ENCODE results near the gene CSMD2. TPM values are rescaled to one million over a fixed set of nuclear protein-coding genes. Genes with fewer than 3 reads are reported as not detected.

CSMD2 gene
- total RNA-seq, 1 experiment from 2014 or later = 2.8 TPM

DNA sequence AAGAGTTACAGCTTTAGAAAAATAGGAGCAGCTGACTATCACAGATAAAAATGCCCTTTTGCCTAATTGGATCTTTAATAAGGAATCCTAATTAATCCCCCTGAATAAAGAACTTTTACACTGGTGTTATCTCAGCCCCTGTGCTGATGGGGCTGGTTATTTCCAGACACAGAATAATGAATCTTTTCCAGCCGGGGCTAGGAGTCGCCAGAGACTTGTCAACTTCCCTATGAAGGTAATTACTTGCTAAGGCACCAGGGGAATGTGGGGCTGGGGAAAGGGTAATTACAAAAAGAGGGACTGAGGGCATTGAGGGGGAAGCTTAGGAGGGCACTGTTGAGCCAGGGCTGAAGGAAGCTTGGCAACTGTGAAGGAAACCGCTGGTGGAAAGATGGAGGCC, 266.6 kb downstream of the CSMD2 start:
- no TSS peak for BruUV-seq (replicated peaks)
- no peak overlapping the region for H3K4me3 ChIP-seq (ENCODE audit: low read depth, low read length, poor library complexity, severe bottlenecking)
- intact Hi-C loops (cut with micrococcal nuclease; ENCODE audit: unreplicated experiment) = no loop called here
- no peaks in the 10 kb centered on the region for H3K36me3 ChIP-seq (ENCODE audit: insufficient read depth, low read length, poor library complexity, severe bottlenecking)
- no peak overlapping the region for H3K27ac ChIP-seq (ENCODE audit: low read depth, low read length, poor library complexity, severe bottlenecking)
- H3K4me1 ChIP-seq (ENCODE audit: insufficient read depth, low read length, poor library complexity, severe bottlenecking) = peaks cover 3% of the 10 kb centered on the region
- ChIA-PET CTCF (no interaction called here), POLR2A (ENCODE audit: low non-redundant PET) (no interaction called here)
- DNase-seq (ENCODE audit: low spot score) = no peak
- no peaks in the 10 kb centered on the region for H3K9me3 ChIP-seq (ENCODE audit: low read depth, low read length, poor library complexity, severe bottlenecking)
- no peak for TF ChIP-seq EZH2 (IDR thresholded peaks at IDR 0.05; ENCODE audit: borderline replicate concordance, low read depth, low read length, poor library complexity, severe bottlenecking)
- H3K27me3 ChIP-seq (replicated peaks; ENCODE audit: insufficient read depth, low read depth, low read length, poor library complexity) = no peaks in the 10 kb centered on the region

DNA sequence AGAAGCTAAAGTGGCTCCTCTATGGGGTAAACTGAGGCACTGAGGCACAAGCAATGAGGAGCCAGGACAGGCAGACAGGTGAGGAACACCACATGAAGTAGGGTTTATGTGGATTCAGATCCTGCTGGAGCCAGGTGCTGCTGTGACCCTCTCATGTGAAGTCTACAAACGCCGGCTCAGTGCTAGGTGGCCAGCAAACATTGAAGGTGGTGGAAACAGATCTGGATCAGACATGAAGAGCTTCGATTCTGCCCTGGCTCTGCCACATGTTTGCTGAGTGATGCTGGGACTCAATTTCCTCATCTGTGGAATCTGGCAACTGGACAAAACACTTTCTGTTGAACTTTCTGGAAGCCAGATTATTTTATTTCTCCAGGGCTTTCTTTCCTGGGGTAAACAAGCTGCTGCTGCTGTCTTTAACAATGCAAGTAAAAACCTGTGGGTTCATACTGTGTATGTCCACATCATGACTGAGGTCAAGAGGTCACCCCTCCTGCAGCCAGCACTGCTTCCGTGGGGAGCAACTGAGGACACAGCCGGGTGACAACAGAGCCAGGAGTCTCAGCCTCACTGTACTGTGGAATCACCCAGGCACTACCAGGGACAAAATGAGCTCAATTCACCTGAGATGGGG, 267.8 kb downstream of the CSMD2 start:
- no peaks in the 10 kb centered on the region for H3K9me3 ChIP-seq (ENCODE audit: low read depth, low read length, poor library complexity, severe bottlenecking)
- H3K36me3 ChIP-seq (ENCODE audit: insufficient read depth, low read length, poor library complexity, severe bottlenecking) = no peaks in the 10 kb centered on the region
- intact Hi-C loops (cut with micrococcal nuclease; ENCODE audit: unreplicated experiment) = no loop called here
- ChIA-PET POLR2A (ENCODE audit: low non-redundant PET) (no interaction called here), CTCF (no interaction called here)
- no peaks in the 10 kb centered on the region for H3K4me1 ChIP-seq (ENCODE audit: insufficient read depth, low read length, poor library complexity, severe bottlenecking)
- H3K4me3 ChIP-seq (ENCODE audit: low read depth, low read length, poor library complexity, severe bottlenecking) = no peak overlapping the region
- TF ChIP-seq, protein P1, sequence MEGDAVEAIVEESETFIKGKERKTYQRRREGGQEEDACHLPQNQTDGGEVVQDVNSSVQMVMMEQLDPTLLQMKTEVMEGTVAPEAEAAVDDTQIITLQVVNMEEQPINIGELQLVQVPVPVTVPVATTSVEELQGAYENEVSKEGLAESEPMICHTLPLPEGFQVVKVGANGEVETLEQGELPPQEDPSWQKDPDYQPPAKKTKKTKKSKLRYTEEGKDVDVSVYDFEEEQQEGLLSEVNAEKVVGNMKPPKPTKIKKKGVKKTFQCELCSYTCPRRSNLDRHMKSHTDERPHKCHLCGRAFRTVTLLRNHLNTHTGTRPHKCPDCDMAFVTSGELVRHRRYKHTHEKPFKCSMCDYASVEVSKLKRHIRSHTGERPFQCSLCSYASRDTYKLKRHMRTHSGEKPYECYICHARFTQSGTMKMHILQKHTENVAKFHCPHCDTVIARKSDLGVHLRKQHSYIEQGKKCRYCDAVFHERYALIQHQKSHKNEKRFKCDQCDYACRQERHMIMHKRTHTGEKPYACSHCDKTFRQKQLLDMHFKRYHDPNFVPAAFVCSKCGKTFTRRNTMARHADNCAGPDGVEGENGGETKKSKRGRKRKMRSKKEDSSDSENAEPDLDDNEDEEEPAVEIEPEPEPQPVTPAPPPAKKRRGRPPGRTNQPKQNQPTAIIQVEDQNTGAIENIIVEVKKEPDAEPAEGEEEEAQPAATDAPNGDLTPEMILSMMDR (conservative IDR thresholded peaks at IDR 0.05; ENCODE audit: low read depth, low read length) = no peak
- no peak for TF ChIP-seq EZH2 (IDR thresholded peaks at IDR 0.05; ENCODE audit: borderline replicate concordance, low read depth, low read length, poor library complexity, severe bottlenecking)
- H3K27ac ChIP-seq (ENCODE audit: low read depth, low read length, poor library complexity, severe bottlenecking) = no peak overlapping the region
- DNase-seq (ENCODE audit: low spot score) = no peak
- no TSS peak for BruUV-seq (replicated peaks)
- H3K27me3 ChIP-seq (replicated peaks; ENCODE audit: insufficient read depth, low read depth, low read length, poor library complexity) = no peaks in the 10 kb centered on the region

DNA sequence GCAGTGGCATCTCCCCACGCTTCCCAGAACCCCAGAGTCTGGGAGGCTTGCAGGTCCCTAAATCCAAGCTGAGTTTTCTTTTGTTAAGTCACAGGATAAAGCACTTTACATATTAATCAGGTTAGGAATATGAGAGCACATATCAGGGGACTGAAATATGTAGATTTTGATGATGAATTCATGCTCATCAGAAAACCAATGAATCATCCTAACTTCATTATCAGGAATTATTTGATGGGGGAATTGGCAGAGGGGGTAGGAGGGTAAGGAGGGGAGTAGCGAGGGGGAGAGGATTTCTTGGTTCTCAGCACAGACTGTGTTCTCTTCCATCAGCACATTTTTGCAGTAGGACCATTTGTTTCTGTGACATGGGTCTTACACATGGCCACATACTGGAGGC, 269.1 kb downstream of the CSMD2 start:
- no peak for DNase-seq (ENCODE audit: low spot score)
- CTCF ChIA-PET = no interaction called here
- Histone ChIP-seq H3K4me1 (ENCODE audit: insufficient read depth, low read length, poor library complexity, severe bottlenecking) (no peaks in the 10 kb centered on the region), H3K4me3 (ENCODE audit: low read depth, low read length, poor library complexity, severe bottlenecking) (no peak overlapping the region), H3K36me3 (ENCODE audit: insufficient read depth, low read length, poor library complexity, severe bottlenecking) (no peaks in the 10 kb centered on the region), H3K9me3 (ENCODE audit: low read depth, low read length, poor library complexity, severe bottlenecking) (no peaks in the 10 kb centered on the region), H3K27me3 (replicated peaks; ENCODE audit: insufficient read depth, low read depth, low read length, poor library complexity) (no peaks in the 10 kb centered on the region), H3K27ac (ENCODE audit: low read depth, low read length, poor library complexity, severe bottlenecking) (no peak overlapping the region)
- intact Hi-C loops (cut with micrococcal nuclease; ENCODE audit: unreplicated experiment) = no loop called here
- POLR2A ChIA-PET (ENCODE audit: low non-redundant PET) = no interaction called here
- no TSS peak for BruUV-seq (replicated peaks)
- TF ChIP-seq, protein P1 (conservative IDR thresholded peaks at IDR 0.05; ENCODE audit: low read depth, low read length) = no peak
- no peak for TF ChIP-seq EZH2 (IDR thresholded peaks at IDR 0.05; ENCODE audit: borderline replicate concordance, low read depth, low read length, poor library complexity, severe bottlenecking)

DNA sequence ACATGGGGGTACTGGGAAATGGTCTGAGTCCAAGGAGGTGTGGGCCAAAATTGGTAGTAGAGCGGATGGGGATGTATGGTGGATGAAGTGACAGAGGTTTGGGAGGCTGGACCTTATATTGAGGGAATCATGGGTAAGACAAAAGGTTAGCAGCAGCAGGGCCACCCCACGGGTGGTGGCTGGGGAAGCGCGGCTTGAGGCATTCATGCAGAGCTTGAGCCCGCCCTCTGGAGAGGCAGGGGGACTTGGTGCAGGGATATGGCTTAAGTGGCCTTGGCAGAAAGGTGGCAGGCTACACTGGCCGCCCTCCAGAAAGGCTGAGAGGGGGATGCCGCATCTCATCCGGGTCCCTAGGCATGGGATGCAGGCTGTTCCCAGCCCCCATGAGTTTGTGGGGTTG, 269.6 kb downstream of the CSMD2 start:
- Histone ChIP-seq H3K27me3 (replicated peaks; ENCODE audit: insufficient read depth, low read depth, low read length, poor library complexity) (no peaks in the 10 kb centered on the region), H3K4me3 (ENCODE audit: low read depth, low read length, poor library complexity, severe bottlenecking) (no peak overlapping the region), H3K36me3 (ENCODE audit: insufficient read depth, low read length, poor library complexity, severe bottlenecking) (no peaks in the 10 kb centered on the region), H3K4me1 (ENCODE audit: insufficient read depth, low read length, poor library complexity, severe bottlenecking) (no peaks in the 10 kb centered on the region), H3K9me3 (ENCODE audit: low read depth, low read length, poor library complexity, severe bottlenecking) (no peaks in the 10 kb centered on the region), H3K27ac (ENCODE audit: low read depth, low read length, poor library complexity, severe bottlenecking) (no peak overlapping the region)
- POLR2A ChIA-PET (ENCODE audit: low non-redundant PET) = no interaction called here
- DNase-seq (ENCODE audit: low spot score) = no peak
- BruUV-seq (replicated peaks) = no TSS peak
- no peak for TF ChIP-seq EZH2 (IDR thresholded peaks at IDR 0.05; ENCODE audit: borderline replicate concordance, low read depth, low read length, poor library complexity, severe bottlenecking)
- TF ChIP-seq, protein P1 (conservative IDR thresholded peaks at IDR 0.05; ENCODE audit: low read depth, low read length) = no peak
- intact Hi-C loops (cut with micrococcal nuclease; ENCODE audit: unreplicated experiment) = no loop called here
- CTCF ChIA-PET = no interaction called here
